ENCODE results near the gene KCNG3. TPM values are rescaled to one million over a fixed set of nuclear protein-coding genes. Genes with fewer than 3 reads are reported as not detected.

The KCNG3 gene
- total RNA-seq, 1 experiment from 2014 or later: 1.5 TPM

GRCh38 chr2:42442774-42443173 lies 51.0 kb downstream of the KCNG3 start:
- Histone ChIP-seq H3K79me2 (ENCODE audit: insufficient read depth, low read length) (no peaks in the 10 kb centered on the region), H3K9me2 (ENCODE audit: insufficient read depth) (no peaks in the 10 kb centered on the region), H4K20me1 (ENCODE audit: insufficient read depth) (no peaks in the 10 kb centered on the region), H3K36me3 (ENCODE audit: control insufficient read depth in 1 of 2, insufficient read depth in 2 of 2, low read length in 2 of 2) (no peaks in the 10 kb centered on the region), H2AFZ (ENCODE audit: low read depth, low read length, poor library complexity, severe bottlenecking) (no peak overlapping the region), H3K27ac (ENCODE audit: low read depth, low read length) (no peak overlapping the region), H3K4me1 (ENCODE audit: control insufficient read depth in 1 of 2, insufficient read depth in 2 of 2, low read length in 2 of 2) (peaks cover 0 to 7% of the 10 kb centered on the region in 2 experiments; a peak in 2 of 4 replicates), H3K4me3 (replicated peaks in 1 of 2; ENCODE audit: low read depth in 1 of 2, low read length in 2 of 2) (no peak overlapping the region), H3K4me2 (ENCODE audit: low read length) (no peak overlapping the region), H3K9me3 (ENCODE audit: control insufficient read depth in 1 of 2, insufficient read depth in 1 of 2, low read depth in 1 of 2, low read length in 2 of 2) (no peaks in the 10 kb centered on the region), H3K9ac (ENCODE audit: low read length) (no peak overlapping the region), H3K27me3 (ENCODE audit: insufficient read depth, low read length) (no peaks in the 10 kb centered on the region)
- TF ChIP-seq SIN3A (IDR thresholded peaks at IDR 0.05; ENCODE audit: low read depth): no peak
- TF ChIP-seq ZFX (IDR thresholded peaks at IDR 0.05): no peak
- no peak for TF ChIP-seq ZBTB33 (IDR thresholded peaks at IDR 0.05; ENCODE audit: extremely low read depth, insufficient replicate concordance, low read length)
- TF ChIP-seq ZNF274 (IDR thresholded peaks at IDR 0.05; ENCODE audit: low read depth, low read length): no peak
- TF ChIP-seq MAX (IDR thresholded peaks at IDR 0.05): no peak
- BruUV-seq (replicated peaks): no TSS peak
- RAD21 ChIA-PET (ENCODE audit: low non-redundant PET in 1 of 2, low total read pairs in 2 of 2, uncharacterized antibody in 2 of 2, unreplicated experiment in 2 of 2): no interaction called here
- DNase-seq (ENCODE audit: low read depth, low spot score) (no peak), ATAC-seq (no peak)
- POLR2A ChIA-PET: no interaction called here
- CTCF ChIA-PET: interaction anchor here (0.5 kb wide), 1 partner anchor 269 kb away, joined by 3 read pairs; no protein-coding TSS in a partner anchor
- intact Hi-C loops (cut with micrococcal nuclease): no loop called here

DNA sequence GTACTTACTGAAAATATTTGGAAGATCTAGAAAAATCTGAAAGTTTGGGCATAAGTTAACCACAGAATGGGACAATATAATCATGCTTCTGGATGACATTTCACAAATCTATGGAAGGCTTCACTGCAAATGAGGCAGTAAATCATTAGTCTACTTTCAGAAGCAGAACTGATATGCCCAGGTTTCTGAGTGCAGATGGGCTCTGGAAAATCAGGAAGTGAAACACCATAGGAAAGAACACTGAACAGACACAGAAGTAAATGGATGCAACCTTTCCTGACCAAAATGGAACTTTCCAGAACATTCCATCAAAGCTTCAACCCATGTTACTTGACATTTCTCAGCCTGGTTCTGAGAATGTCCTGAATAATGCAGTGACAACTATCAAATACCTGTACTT lies 55.1 kb downstream of the KCNG3 start:
- H3K27ac ChIP-seq (ENCODE audit: low read depth, low read length): no peak overlapping the region
- no peak overlapping the region for H3K4me2 ChIP-seq (ENCODE audit: low read length)
- ChIA-PET CTCF (no interaction called here), POLR2A (no interaction called here), RAD21 (ENCODE audit: low non-redundant PET in 1 of 2, low total read pairs in 2 of 2, uncharacterized antibody in 2 of 2, unreplicated experiment in 2 of 2) (no interaction called here)
- no peaks in the 10 kb centered on the region for H3K9me3 ChIP-seq (ENCODE audit: control insufficient read depth in 1 of 2, insufficient read depth in 1 of 2, low read depth in 1 of 2, low read length in 2 of 2)
- H3K4me1 ChIP-seq (ENCODE audit: control insufficient read depth in 1 of 2, insufficient read depth in 2 of 2, low read length in 2 of 2): peaks cover 0 to 7% of the 10 kb centered on the region in 2 experiments; a peak in 2 of 4 replicates
- BruUV-seq (replicated peaks): no TSS peak
- no peak overlapping the region for H3K9ac ChIP-seq (ENCODE audit: low read length)
- H2AFZ ChIP-seq (ENCODE audit: low read depth, low read length, poor library complexity, severe bottlenecking): no peak overlapping the region
- no peak overlapping the region for H3K4me3 ChIP-seq (replicated peaks in 1 of 2; ENCODE audit: low read depth in 1 of 2, low read length in 2 of 2)
- no peak for ATAC-seq
- no peaks in the 10 kb centered on the region for H3K27me3 ChIP-seq (ENCODE audit: insufficient read depth, low read length)
- no peaks in the 10 kb centered on the region for H3K36me3 ChIP-seq (ENCODE audit: control insufficient read depth in 1 of 2, insufficient read depth in 2 of 2, low read length in 2 of 2)
- no peaks in the 10 kb centered on the region for H3K79me2 ChIP-seq (ENCODE audit: insufficient read depth, low read length)
- no peaks in the 10 kb centered on the region for H3K9me2 ChIP-seq (ENCODE audit: insufficient read depth)
- intact Hi-C loops (cut with micrococcal nuclease): no loop called here
- no peak for DNase-seq (ENCODE audit: low read depth, low spot score)
- no peak for TF ChIP-seq CBX3 (IDR thresholded peaks at IDR 0.05; ENCODE audit: low read depth)
- TF ChIP-seq ZNF274 (IDR thresholded peaks at IDR 0.05; ENCODE audit: low read depth, low read length): no peak
- TF ChIP-seq ELF1 (IDR thresholded peaks at IDR 0.05; ENCODE audit: borderline replicate concordance, low read depth): no peak
- no peak for TF ChIP-seq SP1 (IDR thresholded peaks at IDR 0.05; ENCODE audit: low read depth)
- TF ChIP-seq SRF (IDR thresholded peaks at IDR 0.05; ENCODE audit: low read depth): no peak
- H4K20me1 ChIP-seq (ENCODE audit: insufficient read depth): no peaks in the 10 kb centered on the region

Data from HCT116 (cell line).